Esophagus muscularis mucosa (tissue), 4 donors: Measurements from ENCODE around the gene TBX18. TPM values are rescaled to one million over a fixed set of nuclear protein-coding genes. Genes with fewer than 3 reads are reported as not detected.

Experiments used
- DNase-seq: peaks from one replicate; pipeline ENCODE4 v3.0.0-alpha.2; 2017; ENCODE audit errors: extremely low spot score
- H3K27ac ChIP-seq, 4 donors: fragments of 200-600 bp; sonication (generic); replicated peaks in 1 of 4; 1 replicate in 3 of 4; 2 replicates in 1 of 4; pipeline ENCODE4 v1.5.1; 2016 to 2019; ENCODE audit warnings: mild to moderate bottlenecking in 1 of 4
- H3K27me3 ChIP-seq, 4 donors: fragments of 200-600 bp; sonication (generic); one replicate each; pipeline versions ENCODE4 v1.5.1 to v1.6.0; 2016 to 2019
- H3K36me3 ChIP-seq, 4 donors: fragments of 200-600 bp; sonication (generic); one replicate each; pipeline ENCODE4 v1.5.1; 2016 to 2019
- H3K4me1 ChIP-seq, 4 donors: fragments of 200-600 bp; sonication (generic); one replicate each; pipeline ENCODE4 v1.5.1; 2016 to 2019
- H3K4me3 ChIP-seq, 4 donors: fragments of 200-600 bp; sonication (generic); 1 replicate in 2 of 4; 2 replicates in 2 of 4; pipeline ENCODE4 v1.5.1; 2016 to 2019; ENCODE audit warnings: mild to moderate bottlenecking in 4 of 4, moderate library complexity in 1 of 4
- H3K9me3 ChIP-seq, 4 donors: fragments of 200-600 bp; sonication (generic); 1 replicate in 3 of 4; 2 replicates in 1 of 4; pipeline ENCODE4 v1.5.1; 2016 to 2019
- EP300 ChIP-seq: sonication (generic); formaldehyde crosslinking; IDR thresholded peaks from one replicate; pipeline ENCODE4 v1.6.1; 2017; ENCODE audit warnings: antibody characterized with exemption
- POLR2A ChIP-seq: fragments of 450-650 bp; IDR thresholded peaks from one replicate; pipeline ENCODE4 v1.6.1; 2017; ENCODE audit warnings: antibody characterized with exemption, moderate library complexity, mild to moderate bottlenecking, low read depth
- POLR2AphosphoS5 ChIP-seq, 2 donors: sonication (generic); formaldehyde crosslinking; IDR thresholded peaks; one replicate each; pipeline ENCODE4 v1.6.1; 2017; ENCODE audit warnings: antibody characterized with exemption in 2 of 2
- WGBS: methylation state at CpG from one replicate; pipeline ENCODE4 v1.1.5; 2018; 5-methylcytosine and 5-hydroxymethylcytosine counted together
- intact Hi-C: fragments of 100-400 bp; cut with DNase I; formaldehyde crosslinking; loops from one replicate; pipeline ENCODE4 v1.15.1; 2023
- total RNA-seq, 4 donors: library from RNA; depleted of rRNA; stranded (reverse); fragments of >200 nt; gene quantifications; one replicate each; pipeline versions ENCODE4 v1.1.0 to v1.2.1, GENCODE V29; 2016
- TF ChIP-seq, protein P1 (sequence below), 3 experiments: fragments of 200-600 bp in 2 of 3; fragments of 450-650 bp in 1 of 3; sonication (generic) in 2 of 3; IDR thresholded peaks; one replicate each; pipeline ENCODE4 v1.5.1; 2017 to 2019; ENCODE audit warnings: antibody characterized with exemption in 3 of 3, mild to moderate bottlenecking in 2 of 3, moderate library complexity in 1 of 3

The TBX18 gene
- total RNA-seq, 4 donors from 2014 or later = 8.7 to 17.4 (median 11.2) TPM

DNA sequence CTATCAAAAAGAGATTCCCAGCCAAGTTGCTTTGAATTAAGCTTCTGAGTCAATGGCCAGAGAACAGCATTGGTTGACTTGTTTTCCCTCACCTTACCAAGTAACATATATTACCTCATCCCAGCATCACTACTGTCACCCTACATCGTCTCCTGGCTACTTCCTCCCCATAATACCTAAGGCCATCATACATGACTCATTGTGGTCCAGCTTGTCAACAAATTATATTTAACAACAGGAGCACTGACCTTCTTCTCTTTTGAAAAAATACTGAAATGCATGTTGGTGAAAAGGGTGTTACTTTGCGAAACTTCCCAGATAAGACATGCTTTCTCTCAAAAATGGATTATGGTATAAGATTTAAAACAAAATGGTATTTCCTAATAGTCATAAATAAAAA lies 106.9 kb downstream of the TBX18 start:
- H3K27ac ChIP-seq = no peak overlapping the region
- no peak for DNase-seq
- H3K27me3 ChIP-seq = no peaks in the 10 kb centered on the region
- intact Hi-C loops = no loop called here
- no peaks in the 10 kb centered on the region for H3K36me3 ChIP-seq
- WGBS = 98% methylated on average over 2 of the region's 2 CpGs
- no peak overlapping the region for H3K4me3 ChIP-seq
- TF ChIP-seq POLR2AphosphoS5 (IDR thresholded peaks at IDR 0.05) = no peak
- TF ChIP-seq EP300 = no peak
- TF ChIP-seq, protein P1, sequence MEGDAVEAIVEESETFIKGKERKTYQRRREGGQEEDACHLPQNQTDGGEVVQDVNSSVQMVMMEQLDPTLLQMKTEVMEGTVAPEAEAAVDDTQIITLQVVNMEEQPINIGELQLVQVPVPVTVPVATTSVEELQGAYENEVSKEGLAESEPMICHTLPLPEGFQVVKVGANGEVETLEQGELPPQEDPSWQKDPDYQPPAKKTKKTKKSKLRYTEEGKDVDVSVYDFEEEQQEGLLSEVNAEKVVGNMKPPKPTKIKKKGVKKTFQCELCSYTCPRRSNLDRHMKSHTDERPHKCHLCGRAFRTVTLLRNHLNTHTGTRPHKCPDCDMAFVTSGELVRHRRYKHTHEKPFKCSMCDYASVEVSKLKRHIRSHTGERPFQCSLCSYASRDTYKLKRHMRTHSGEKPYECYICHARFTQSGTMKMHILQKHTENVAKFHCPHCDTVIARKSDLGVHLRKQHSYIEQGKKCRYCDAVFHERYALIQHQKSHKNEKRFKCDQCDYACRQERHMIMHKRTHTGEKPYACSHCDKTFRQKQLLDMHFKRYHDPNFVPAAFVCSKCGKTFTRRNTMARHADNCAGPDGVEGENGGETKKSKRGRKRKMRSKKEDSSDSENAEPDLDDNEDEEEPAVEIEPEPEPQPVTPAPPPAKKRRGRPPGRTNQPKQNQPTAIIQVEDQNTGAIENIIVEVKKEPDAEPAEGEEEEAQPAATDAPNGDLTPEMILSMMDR (IDR thresholded peaks at IDR 0.05) = no peak
- no peak for TF ChIP-seq POLR2A
- no peaks in the 10 kb centered on the region for H3K4me1 ChIP-seq
- H3K9me3 ChIP-seq = no peaks in the 10 kb centered on the region

DNA sequence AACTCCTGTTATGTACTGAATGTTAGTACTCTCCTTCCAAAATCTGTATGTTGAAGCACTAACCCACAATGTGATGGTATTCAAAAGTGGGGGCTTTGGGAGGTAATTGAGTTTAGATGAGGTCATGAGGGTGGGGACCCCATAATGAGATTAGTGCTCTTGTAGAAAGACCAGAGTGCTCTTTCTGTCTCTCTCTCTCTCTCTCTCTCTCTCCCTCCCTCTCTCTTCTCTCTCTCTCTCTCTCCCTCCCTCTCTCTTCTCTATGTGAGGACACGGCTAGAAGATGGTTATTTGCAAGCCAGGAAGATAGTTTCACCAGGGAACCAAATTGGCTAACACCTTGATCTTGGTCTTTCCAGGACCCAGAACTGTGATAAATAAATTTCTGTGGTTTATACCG lies 107.4 kb downstream of the TBX18 start:
- Histone ChIP-seq H3K9me3 (no peaks in the 10 kb centered on the region), H3K27me3 (no peaks in the 10 kb centered on the region), H3K4me1 (peaks cover 0 to 3% (median 0%) of the 10 kb centered on the region in 4 donors), H3K4me3 (no peak overlapping the region), H3K27ac (no peak overlapping the region), H3K36me3 (no peaks in the 10 kb centered on the region)
- intact Hi-C loops = no loop called here
- TF ChIP-seq, protein P1 (IDR thresholded peaks at IDR 0.05) = no peak
- TF ChIP-seq POLR2AphosphoS5 (IDR thresholded peaks at IDR 0.05) (no peak), EP300 (no peak), POLR2A (no peak)
- WGBS = 79% methylated on average over 2 of the region's 2 CpGs
- DNase-seq = no peak

DNA sequence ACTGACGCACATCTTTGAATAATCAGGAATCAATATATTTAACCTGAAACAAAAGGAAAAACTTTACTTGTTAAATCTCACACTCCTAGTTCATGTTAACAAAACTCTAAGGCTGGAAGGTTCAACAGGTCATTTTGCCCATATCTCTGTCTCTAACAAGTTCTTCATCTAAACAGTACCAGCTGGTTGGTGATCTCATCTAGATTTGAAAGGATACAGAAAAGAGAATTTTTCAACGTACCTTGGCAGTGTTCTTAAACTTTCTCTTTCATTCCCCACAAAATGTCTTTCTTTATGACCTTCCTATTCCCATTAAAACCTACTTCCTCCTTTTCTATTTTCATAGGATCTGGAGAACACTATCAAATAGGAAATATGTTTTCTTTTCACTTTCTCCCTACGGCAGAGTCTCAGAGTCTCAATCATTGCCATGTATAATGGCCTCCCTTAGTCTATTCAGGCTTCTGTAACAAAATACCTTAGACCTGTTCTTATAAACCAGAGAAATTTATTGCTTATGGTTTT lies 111.3 kb downstream of the TBX18 start:
- TF ChIP-seq POLR2A (no peak), POLR2AphosphoS5 (IDR thresholded peaks at IDR 0.05) (no peak), EP300 (no peak)
- TF ChIP-seq, protein P1 (IDR thresholded peaks at IDR 0.05) = no peak
- Histone ChIP-seq H3K36me3 (no peaks in the 10 kb centered on the region), H3K27ac (no peak overlapping the region), H3K27me3 (no peaks in the 10 kb centered on the region), H3K4me1 (peaks cover 0 to 4% (median 0%) of the 10 kb centered on the region in 4 donors), H3K4me3 (no peak overlapping the region), H3K9me3 (no peaks in the 10 kb centered on the region)
- intact Hi-C loops = no loop called here
- WGBS = 83% methylated on average over 3 of the region's 3 CpGs
- no peak for DNase-seq

DNA sequence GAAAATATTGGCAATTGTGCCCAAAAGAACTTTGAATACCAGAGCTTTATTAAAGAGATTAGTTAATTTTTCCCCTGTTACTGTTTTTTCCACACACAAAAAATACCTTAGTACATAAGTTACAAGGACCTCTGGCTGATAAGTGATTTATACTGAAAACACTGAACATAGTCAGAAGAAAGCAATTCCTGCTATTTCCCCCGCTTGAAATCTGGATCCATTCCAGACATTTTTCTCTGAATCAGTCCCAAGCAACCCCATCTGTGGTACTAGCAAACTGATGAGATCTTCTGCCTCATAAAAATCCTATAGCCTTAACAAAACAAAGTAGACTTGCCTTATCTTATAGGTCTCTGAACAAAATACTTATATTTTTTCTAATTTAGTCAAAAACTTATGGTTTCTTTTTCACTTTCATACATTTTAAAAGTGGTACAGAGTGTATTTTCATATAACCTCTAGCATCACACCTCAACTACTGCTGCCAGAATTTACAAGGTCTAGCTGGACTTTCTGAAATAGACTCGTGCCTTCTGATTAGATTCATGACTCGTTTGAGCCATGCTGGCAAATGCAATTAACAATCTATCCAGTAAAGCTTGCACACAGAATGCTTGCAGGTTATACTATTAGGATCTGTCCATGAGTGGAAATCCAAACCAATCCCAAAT lies 111.9 kb downstream of the TBX18 start:
- DNase-seq = no peak
- Histone ChIP-seq H3K4me1 (peaks cover 0 to 4% (median 0%) of the 10 kb centered on the region in 4 donors), H3K4me3 (no peak overlapping the region), H3K36me3 (no peaks in the 10 kb centered on the region), H3K9me3 (no peaks in the 10 kb centered on the region), H3K27ac (no peak overlapping the region), H3K27me3 (no peaks in the 10 kb centered on the region)
- intact Hi-C loops = no loop called here
- WGBS = 45% methylated on average over 3 of the region's 3 CpGs
- no peak for TF ChIP-seq EP300
- no peak for TF ChIP-seq POLR2AphosphoS5 (IDR thresholded peaks at IDR 0.05)
- TF ChIP-seq, protein P1 (IDR thresholded peaks at IDR 0.05) = no peak
- TF ChIP-seq POLR2A = no peak
